Left kidney (tissue), 2 donors: ENCODE results near the gene TBXAS1. TPM values are rescaled to one million over a fixed set of nuclear protein-coding genes. Genes with fewer than 3 reads are reported as not detected.
A peak's percentile ranks its signal among the peaks of the same experiment; 100 is the strongest.
"Not testable (repeated sequence)": the region's sequence is repeated elsewhere in the genome, so short reads cannot be mapped to it uniquely, and the experiment has no call there.

Source experiments
- DNase-seq: peaks from one replicate; pipeline ENCODE4 v3.0.0-alpha.2; 2013
- polyA plus RNA-seq: library from polyadenylated mRNA; unstranded; fragments of 120-200 nt; gene quantifications from one replicate; pipeline ENCODE4 v1.2.1, GENCODE V29; 2013; ENCODE audit not compliant: insufficient read length

Gene TBXAS1
- polyA plus RNA-seq, 1 donor: 35.8 TPM

- no peak for DNase-seq
These were observed 60.3 kb downstream of the TBXAS1 start for GRCh38 chr7:139889186-139889871.

- no peak for DNase-seq
These were observed 64.4 kb downstream of the TBXAS1 start for GRCh38 chr7:139893461-139893860.

- DNase-seq: no peak
These were observed 64.9 kb downstream of the TBXAS1 start for GRCh38 chr7:139893999-139894398.

- DNase-seq: no peak
These were observed 66.2 kb downstream of the TBXAS1 start for GRCh38 chr7:139895141-139895829.

- DNase-seq: no peak
These were observed 67.2 kb downstream of the TBXAS1 start for GRCh38 chr7:139896288-139896687.

GRCh38 chr7:139896831-139897230, 67.8 kb downstream of the TBXAS1 start:
- no peak for DNase-seq

- no peak for DNase-seq
These were observed 68.5 kb downstream of the TBXAS1 start for GRCh38 chr7:139897422-139898090.

- no peak for DNase-seq
These were observed 69.4 kb downstream of the TBXAS1 start for GRCh38 chr7:139898483-139898882.

GRCh38 chr7:139899328-139899955, 70.4 kb downstream of the TBXAS1 start:
- peak; percentile 54 for DNase-seq

GRCh38 chr7:139900326-139900725, 71.3 kb downstream of the TBXAS1 start:
- no peak for DNase-seq

- no peak for DNase-seq
These were observed 72.2 kb downstream of the TBXAS1 start for GRCh38 chr7:139901056-139901795.

- DNase-seq: no peak
These were observed 72.8 kb downstream of the TBXAS1 start for GRCh38 chr7:139901901-139902300.

- no peak for DNase-seq
These were observed 73.5 kb downstream of the TBXAS1 start for GRCh38 chr7:139902436-139903102.

- DNase-seq: not testable (repeated sequence)
These were observed 74.0 kb downstream of the TBXAS1 start for GRCh38 chr7:139903103-139903477.

GRCh38 chr7:139906879-139907278, 77.8 kb downstream of the TBXAS1 start:
- DNase-seq: no peak

GRCh38 chr7:139908792-139909191, 79.7 kb downstream of the TBXAS1 start:
- no peak for DNase-seq

GRCh38 chr7:139909379-139910050, 80.5 kb downstream of the TBXAS1 start:
- no peak for DNase-seq

- no peak for DNase-seq
These were observed 84.2 kb downstream of the TBXAS1 start for GRCh38 chr7:139913021-139913844.

GRCh38 chr7:139913845-139914135, 84.7 kb downstream of the TBXAS1 start:
- DNase-seq: no peak
